Measurements from ENCODE around the gene GOLGA3. TPM values are rescaled to one million over a fixed set of nuclear protein-coding genes. Genes with fewer than 3 reads are reported as not detected.

Gene GOLGA3
- total and polyA plus RNA-seq, 2 experiments from 2014 or later = 12.2 to 50.8 TPM

DNA sequence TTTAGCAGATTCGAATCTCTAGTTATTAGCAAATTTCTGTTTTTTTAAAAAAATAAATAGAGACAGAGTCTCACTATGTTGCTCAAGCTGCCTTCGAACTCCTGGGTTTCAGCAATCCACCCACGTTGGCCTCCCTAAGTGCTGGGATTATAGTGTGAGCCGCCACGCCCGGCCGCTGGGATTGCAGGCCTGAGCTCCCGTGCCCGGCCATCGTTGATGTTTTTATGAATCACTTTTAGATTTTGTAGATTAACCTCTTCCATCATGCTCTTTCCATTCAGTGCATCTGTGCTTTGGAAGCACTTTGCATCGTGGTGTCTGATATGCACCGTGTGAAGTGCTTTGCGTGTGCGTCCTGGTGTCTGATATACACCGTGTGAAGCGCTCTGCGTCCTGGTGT lies 97.1 kb downstream of the GOLGA3 start:
- DNase-seq (ENCODE audit: low read depth in 1 of 2, low spot score in 1 of 2) = no peak
- H3K36me3 ChIP-seq = peaks cover 67% of the 10 kb centered on the region
- no peak overlapping the region for H3K27ac ChIP-seq
- no peaks in the 10 kb centered on the region for H3K4me1 ChIP-seq (ENCODE audit: low read depth)
- no peak overlapping the region for H3K4me3 ChIP-seq
- TF ChIP-seq, protein P1, sequence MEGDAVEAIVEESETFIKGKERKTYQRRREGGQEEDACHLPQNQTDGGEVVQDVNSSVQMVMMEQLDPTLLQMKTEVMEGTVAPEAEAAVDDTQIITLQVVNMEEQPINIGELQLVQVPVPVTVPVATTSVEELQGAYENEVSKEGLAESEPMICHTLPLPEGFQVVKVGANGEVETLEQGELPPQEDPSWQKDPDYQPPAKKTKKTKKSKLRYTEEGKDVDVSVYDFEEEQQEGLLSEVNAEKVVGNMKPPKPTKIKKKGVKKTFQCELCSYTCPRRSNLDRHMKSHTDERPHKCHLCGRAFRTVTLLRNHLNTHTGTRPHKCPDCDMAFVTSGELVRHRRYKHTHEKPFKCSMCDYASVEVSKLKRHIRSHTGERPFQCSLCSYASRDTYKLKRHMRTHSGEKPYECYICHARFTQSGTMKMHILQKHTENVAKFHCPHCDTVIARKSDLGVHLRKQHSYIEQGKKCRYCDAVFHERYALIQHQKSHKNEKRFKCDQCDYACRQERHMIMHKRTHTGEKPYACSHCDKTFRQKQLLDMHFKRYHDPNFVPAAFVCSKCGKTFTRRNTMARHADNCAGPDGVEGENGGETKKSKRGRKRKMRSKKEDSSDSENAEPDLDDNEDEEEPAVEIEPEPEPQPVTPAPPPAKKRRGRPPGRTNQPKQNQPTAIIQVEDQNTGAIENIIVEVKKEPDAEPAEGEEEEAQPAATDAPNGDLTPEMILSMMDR (IDR thresholded peaks at IDR 0.05; ENCODE audit: low read depth, low read length) = no peak
- H3K9me3 ChIP-seq (ENCODE audit: low read depth) = no peaks in the 10 kb centered on the region
- no peaks in the 10 kb centered on the region for H3K27me3 ChIP-seq

DNA sequence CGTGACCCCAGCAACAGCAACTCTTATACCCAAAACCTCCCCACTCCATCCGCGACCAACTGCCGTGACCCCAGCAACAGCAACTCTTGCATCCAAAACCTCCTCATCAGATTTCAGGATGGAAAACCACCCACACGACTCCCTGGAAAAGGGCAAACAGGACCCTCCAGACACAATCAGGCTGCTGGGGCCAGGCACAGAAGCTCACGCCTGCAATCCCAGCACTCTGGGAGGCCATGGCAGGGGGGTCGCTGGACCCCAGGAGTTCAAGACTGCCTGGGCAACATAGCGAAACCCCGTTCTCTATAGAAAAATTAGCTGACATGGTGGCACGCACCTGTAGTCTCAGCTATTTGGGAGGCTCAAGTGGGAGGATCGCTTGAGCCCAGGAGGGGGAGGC lies 98.3 kb downstream of the GOLGA3 start:
- H3K27me3 ChIP-seq = no peaks in the 10 kb centered on the region
- no peak for DNase-seq (ENCODE audit: low read depth in 1 of 2, low spot score in 1 of 2)
- no peaks in the 10 kb centered on the region for H3K4me1 ChIP-seq (ENCODE audit: low read depth)
- TF ChIP-seq, protein P1 (IDR thresholded peaks at IDR 0.05; ENCODE audit: low read depth, low read length) = no peak
- H3K27ac ChIP-seq = no peak overlapping the region
- peaks cover 69% of the 10 kb centered on the region for H3K36me3 ChIP-seq
- no peak overlapping the region for H3K4me3 ChIP-seq
- no peaks in the 10 kb centered on the region for H3K9me3 ChIP-seq (ENCODE audit: low read depth)

DNA sequence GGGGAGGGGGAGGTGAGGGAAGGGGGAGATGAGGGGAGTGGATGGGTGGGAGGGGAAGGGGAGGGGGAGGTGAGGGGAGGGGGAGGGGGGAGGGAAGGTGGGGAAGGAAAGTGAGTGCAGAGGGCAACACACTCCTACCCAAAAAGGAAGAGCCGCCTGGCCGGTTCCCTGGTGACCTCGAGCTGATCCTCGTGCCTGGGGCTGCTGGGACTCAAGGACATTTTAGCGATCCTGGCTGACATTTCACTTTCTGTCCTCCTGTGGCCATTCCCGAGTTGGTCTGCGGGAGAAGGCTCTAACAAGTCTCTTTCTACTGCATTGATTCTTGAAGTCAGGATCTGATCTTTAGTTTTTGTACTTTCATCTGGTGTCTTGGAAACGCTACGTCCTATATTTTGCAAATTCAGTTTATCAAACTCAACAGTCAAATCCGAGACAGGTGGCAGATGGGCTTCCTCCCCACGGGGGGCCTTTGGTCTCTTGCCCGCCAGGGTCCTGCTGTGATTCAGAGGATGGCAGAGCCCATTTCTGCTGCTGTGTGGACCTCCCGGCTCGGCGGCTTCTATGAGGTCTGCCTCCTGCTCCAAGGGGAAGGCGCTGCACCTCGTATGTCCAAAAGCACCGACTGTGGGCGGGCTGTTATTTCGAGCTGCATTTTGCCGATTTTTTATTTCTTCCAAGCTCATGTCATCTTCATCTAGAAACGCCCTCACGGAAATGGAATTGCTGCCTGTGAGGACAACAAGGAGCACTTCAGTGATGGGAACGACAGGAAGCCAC lies 98.9 kb downstream of the GOLGA3 start:
- Histone ChIP-seq H3K4me3 (no peak overlapping the region), H3K9me3 (ENCODE audit: low read depth) (no peaks in the 10 kb centered on the region), H3K27ac (no peak overlapping the region), H3K27me3 (no peaks in the 10 kb centered on the region), H3K4me1 (ENCODE audit: low read depth) (no peaks in the 10 kb centered on the region), H3K36me3 (peaks cover 66% of the 10 kb centered on the region)
- TF ChIP-seq, protein P1 (IDR thresholded peaks at IDR 0.05; ENCODE audit: low read depth, low read length) = no peak
- DNase-seq (ENCODE audit: low read depth in 1 of 2, low spot score in 1 of 2) = no peak

DNA sequence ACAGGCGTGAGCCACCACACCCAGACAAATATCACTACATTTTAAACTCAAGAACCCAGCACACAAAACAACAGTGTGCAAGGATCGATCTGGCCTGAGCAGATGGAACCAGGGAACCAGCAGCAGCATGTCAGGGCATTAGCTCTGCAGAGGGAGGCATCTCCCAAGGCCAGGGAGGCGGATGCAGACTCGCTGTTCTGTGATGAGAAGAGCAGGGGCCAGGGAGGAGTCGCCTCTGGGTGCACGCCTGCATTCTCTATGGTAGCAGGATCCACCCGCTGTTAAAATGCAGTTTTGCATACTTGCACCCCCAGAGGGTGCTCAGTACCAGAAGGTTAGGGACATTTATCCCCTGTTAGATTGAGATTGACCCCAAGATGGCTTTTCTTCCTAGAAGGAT lies 100.2 kb downstream of the GOLGA3 start:
- no peaks in the 10 kb centered on the region for H3K9me3 ChIP-seq (ENCODE audit: low read depth)
- peaks cover 64% of the 10 kb centered on the region for H3K36me3 ChIP-seq
- no peak overlapping the region for H3K27ac ChIP-seq
- no peak overlapping the region for H3K4me3 ChIP-seq
- no peaks in the 10 kb centered on the region for H3K4me1 ChIP-seq (ENCODE audit: low read depth)
- DNase-seq (ENCODE audit: low read depth in 1 of 2, low spot score in 1 of 2) = no peak
- TF ChIP-seq, protein P1 (IDR thresholded peaks at IDR 0.05; ENCODE audit: low read depth, low read length) = no peak
- no peaks in the 10 kb centered on the region for H3K27me3 ChIP-seq

DNA sequence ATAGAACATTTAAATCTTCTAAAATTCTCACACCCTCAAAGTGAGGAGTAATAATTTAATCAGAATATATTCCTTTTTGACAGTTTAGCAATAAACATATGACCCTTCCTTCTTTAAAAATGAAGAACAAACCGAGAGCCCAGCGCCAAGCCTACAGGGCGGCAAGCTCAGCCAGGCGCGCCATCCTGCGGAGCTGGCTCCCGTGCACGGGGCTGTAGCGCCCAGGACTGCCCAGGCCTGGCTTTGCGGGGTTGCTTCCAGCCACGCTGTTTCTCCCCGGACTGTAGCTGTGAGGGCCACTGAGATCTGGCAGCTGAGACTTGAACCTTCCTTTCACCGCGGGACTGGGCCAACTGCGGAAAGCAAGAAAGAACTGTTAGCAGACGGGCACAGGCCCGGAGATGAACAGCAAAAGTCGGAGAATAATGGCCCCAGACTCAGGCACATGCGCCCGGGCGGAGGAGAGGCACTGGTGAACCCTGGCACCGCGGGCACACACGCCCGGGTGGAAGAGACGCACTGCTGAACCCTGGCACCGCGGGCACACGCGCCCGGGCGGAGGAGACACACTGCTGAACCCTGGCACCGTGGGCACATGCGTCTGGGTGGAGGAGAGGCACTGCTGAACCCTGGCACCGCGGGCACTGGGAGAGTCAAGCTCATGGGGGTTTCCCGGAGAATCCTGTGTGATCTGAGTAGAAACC lies 101.4 kb downstream of the GOLGA3 start:
- no peaks in the 10 kb centered on the region for H3K27me3 ChIP-seq
- no peak overlapping the region for H3K4me3 ChIP-seq
- peaks cover 70% of the 10 kb centered on the region for H3K36me3 ChIP-seq
- TF ChIP-seq, protein P1 (IDR thresholded peaks at IDR 0.05; ENCODE audit: low read depth, low read length) = no peak
- no peaks in the 10 kb centered on the region for H3K9me3 ChIP-seq (ENCODE audit: low read depth)
- H3K27ac ChIP-seq = no peak overlapping the region
- H3K4me1 ChIP-seq (ENCODE audit: low read depth) = no peaks in the 10 kb centered on the region
- no peak for DNase-seq (ENCODE audit: low read depth in 1 of 2, low spot score in 1 of 2)
